WTC11 (cell line): ENCODE measurements around the gene PPM1L. TPM values are rescaled to one million over a fixed set of nuclear protein-coding genes. Genes with fewer than 3 reads are reported as not detected.

ENCODE experiments used
- ATAC-seq: fragments of 200-7000 bp; cut with Tn5 transposase; 2 replicates; pipeline ENCODE4 v1.10.0; 2021; ENCODE audit warnings: mild to moderate bottlenecking, moderate library complexity
- CTCF ChIA-PET: fragments of 300-600 bp; sonication (Branson Sonifier 250); formaldehyde crosslinking; loops from one replicate; lab custom pipeline; 2021; ENCODE audit warnings: antibody characterized with exemption; lab: Charles Lee
- POLR2A ChIA-PET: fragments of 350-600 bp; sonication (Branson Sonifier 250); formaldehyde crosslinking; loops from one replicate; lab custom pipeline; 2021; ENCODE audit warnings: antibody characterized with exemption; lab: Charles Lee
- DNase-seq: peaks from one replicate; pipeline ENCODE4 v3.0.0; 2021; ENCODE audit warnings: low spot score
- H3K27ac Mint-ChIP-seq: 2 replicates; pipeline ENCODE4 v1.8.0; 2021; ENCODE audit warnings: mixed read lengths
- H3K27me3 Mint-ChIP-seq: 2 replicates; pipeline ENCODE4 v1.8.0; 2021; ENCODE audit warnings: low read depth, mild to moderate bottlenecking, moderate library complexity, mixed read lengths
- H3K36me3 Mint-ChIP-seq: 2 replicates; pipeline ENCODE4 v1.8.0; 2021; ENCODE audit warnings: mixed read lengths
- H3K4me1 Mint-ChIP-seq: 2 replicates; pipeline ENCODE4 v1.8.0; 2022; ENCODE audit warnings: mixed read lengths
- H3K4me3 Mint-ChIP-seq: 2 replicates; pipeline ENCODE4 v1.8.0; 2021; ENCODE audit warnings: mild to moderate bottlenecking, moderate library complexity, mixed read lengths
- H3K9me3 Mint-ChIP-seq: 2 replicates; pipeline ENCODE4 v1.8.0; 2021; ENCODE audit warnings: mixed read lengths
- AR ChIP-seq: fragments of 250-450 bp; sonication (Bioruptor Pico); IDR thresholded peaks from 2 replicates; pipeline ENCODE4 v1.9.0; 2021; ENCODE audit warnings: mild to moderate bottlenecking
- ARID4B ChIP-seq: sonication (generic); formaldehyde crosslinking; IDR thresholded peaks from 2 replicates; pipeline ENCODE4 v1.8.0; 2023; ENCODE audit warnings: missing genetic modification reagents, mild to moderate bottlenecking, borderline replicate concordance
- ELF4 ChIP-seq: sonication (generic); formaldehyde crosslinking; IDR thresholded peaks from 2 replicates; pipeline ENCODE4 v1.8.1; 2022; ENCODE audit warnings: low read depth, mild to moderate bottlenecking, moderate library complexity, missing genetic modification reagents
- ETV6 ChIP-seq: sonication (generic); formaldehyde crosslinking; IDR thresholded peaks from 2 replicates; pipeline ENCODE4 v1.8.1; 2022; ENCODE audit warnings: mild to moderate bottlenecking, missing genetic modification reagents
- GTF2I ChIP-seq: fragments of 250-450 bp; sonication (Bioruptor Pico); conservative IDR thresholded peaks from 2 replicates; pipeline ENCODE4 v1.4.0; 2021; ENCODE audit warnings: mild to moderate bottlenecking
- IRF1 ChIP-seq: sonication (generic); formaldehyde crosslinking; IDR thresholded peaks from 2 replicates; pipeline ENCODE4 v1.8.0; 2023; ENCODE audit warnings: missing genetic modification reagents
- RELA ChIP-seq: sonication (generic); formaldehyde crosslinking; IDR thresholded peaks from 2 replicates; pipeline ENCODE4 v1.8.1; 2022; ENCODE audit warnings: missing genetic modification reagents, mild to moderate bottlenecking, borderline replicate concordance
- STAT6 ChIP-seq: sonication (generic); formaldehyde crosslinking; conservative IDR thresholded peaks from 2 replicates; pipeline ENCODE4 v1.8.1; 2023; ENCODE audit warnings: mild to moderate bottlenecking, low read depth, missing genetic modification reagents, moderate library complexity
- TCF7 ChIP-seq: sonication (generic); formaldehyde crosslinking; IDR thresholded peaks from 2 replicates; pipeline ENCODE4 v1.8.0; 2022; ENCODE audit warnings: mild to moderate bottlenecking, low read depth, missing genetic modification reagents, moderate library complexity
- TEAD4 ChIP-seq: sonication (generic); formaldehyde crosslinking; IDR thresholded peaks from 2 replicates; pipeline ENCODE4 v1.8.0; 2022; ENCODE audit warnings: mild to moderate bottlenecking, missing genetic modification reagents
- ZMAT4 ChIP-seq: fragments of 250-450 bp; sonication (Bioruptor Pico); IDR thresholded peaks from 2 replicates; pipeline ENCODE4 v1.9.0; 2021; ENCODE audit warnings: mild to moderate bottlenecking
- ZNF121 ChIP-seq: sonication (generic); formaldehyde crosslinking; IDR thresholded peaks from 2 replicates; pipeline ENCODE4 v1.8.0; 2023; ENCODE audit warnings: missing genetic modification reagents
- ZNF512 ChIP-seq: sonication (generic); formaldehyde crosslinking; IDR thresholded peaks from 2 replicates; pipeline ENCODE4 v1.8.1; 2022; ENCODE audit warnings: missing genetic modification reagents, borderline replicate concordance
- ZSCAN18 ChIP-seq: fragments of 250-450 bp; sonication (Bioruptor Pico); IDR thresholded peaks from 2 replicates; pipeline ENCODE4 v2.1.2; 2022; ENCODE audit warnings: mild to moderate bottlenecking, moderate library complexity
- total RNA-seq: library from RNA; stranded (reverse); gene quantifications from 3 replicates; pipeline ENCODE4 v1.2.3, GENCODE V29; 2021

Gene PPM1L
- total RNA-seq, 1 experiment from 2014 or later, result 18.1 TPM

GRCh38 chr3:160748231-160748630 lies 7.8 kb upstream of the PPM1L start:
- TF ChIP-seq ZMAT4 (no peak), ELF4 (CRISPR knock-in tag) (no peak), TEAD4 (CRISPR knock-in tag) (no peak), ZNF512 (no peak), ETV6 (CRISPR knock-in tag) (no peak), ZNF121 (CRISPR knock-in tag) (no peak), ZSCAN18 (CRISPR knock-in tag) (no peak), GTF2I (CRISPR knock-in tag) (no peak), TCF7 (CRISPR knock-in tag) (no peak), STAT6 (no peak), IRF1 (CRISPR knock-in tag) (no peak), RELA (CRISPR knock-in tag) (no peak), ARID4B (no peak)
- H3K4me3 Mint-ChIP-seq, result no peak overlapping the region
- ChIA-PET POLR2A (no interaction called here), CTCF (no interaction called here)
- H3K4me1 Mint-ChIP-seq, result peaks cover 9% of the 10 kb centered on the region; the same call in 1 of the 2 replicates
- H3K27ac Mint-ChIP-seq, result no peak overlapping the region
- ATAC-seq (no peak), DNase-seq (no peak)
- peaks cover 7% of the 10 kb centered on the region for H3K27me3 Mint-ChIP-seq
- no peaks in the 10 kb centered on the region for H3K9me3 Mint-ChIP-seq
- no peaks in the 10 kb centered on the region for H3K36me3 Mint-ChIP-seq

- POLR2A ChIA-PET, result no interaction called here
- Mint-ChIP-seq H3K36me3 (no peaks in the 10 kb centered on the region), H3K27ac (no peak overlapping the region), H3K27me3 (peaks cover 11% of the 10 kb centered on the region), H3K4me3 (no peak overlapping the region), H3K9me3 (no peaks in the 10 kb centered on the region), H3K4me1 (peaks cover 9% of the 10 kb centered on the region)
- CTCF ChIA-PET, result no interaction called here
- DNase-seq (no peak), ATAC-seq (no peak)
- no peak for TF ChIP-seq AR (CRISPR knock-in tag)
- no peak for TF ChIP-seq ARID4B
These were observed 7.2 kb upstream of the PPM1L start for GRCh38 chr3:160748787-160749186.
